Thyroid gland (tissue), 4 donors: Measurements from ENCODE around the gene EFNA5.

Experiments used
- POLR2A ChIP-seq, 2 donors: fragments of 450-650 bp; IDR thresholded peaks; one replicate each; pipeline ENCODE4 v1.6.1; 2017; ENCODE audit warnings: antibody characterized with exemption in 2 of 2, mild to moderate bottlenecking in 2 of 2, moderate library complexity in 1 of 2
- TF ChIP-seq, protein P1 (sequence below), 6 experiments: fragments of 200-600 bp in 3 of 6; fragments of 450-650 bp in 3 of 6; sonication (generic) in 3 of 6; IDR thresholded peaks; one replicate each; pipeline ENCODE4 v1.5.1; 2016 to 2019; ENCODE audit warnings: antibody characterized with exemption in 6 of 6, mild to moderate bottlenecking in 2 of 6, inconsistent platforms in 1 of 6, moderate library complexity in 1 of 6

DNA sequence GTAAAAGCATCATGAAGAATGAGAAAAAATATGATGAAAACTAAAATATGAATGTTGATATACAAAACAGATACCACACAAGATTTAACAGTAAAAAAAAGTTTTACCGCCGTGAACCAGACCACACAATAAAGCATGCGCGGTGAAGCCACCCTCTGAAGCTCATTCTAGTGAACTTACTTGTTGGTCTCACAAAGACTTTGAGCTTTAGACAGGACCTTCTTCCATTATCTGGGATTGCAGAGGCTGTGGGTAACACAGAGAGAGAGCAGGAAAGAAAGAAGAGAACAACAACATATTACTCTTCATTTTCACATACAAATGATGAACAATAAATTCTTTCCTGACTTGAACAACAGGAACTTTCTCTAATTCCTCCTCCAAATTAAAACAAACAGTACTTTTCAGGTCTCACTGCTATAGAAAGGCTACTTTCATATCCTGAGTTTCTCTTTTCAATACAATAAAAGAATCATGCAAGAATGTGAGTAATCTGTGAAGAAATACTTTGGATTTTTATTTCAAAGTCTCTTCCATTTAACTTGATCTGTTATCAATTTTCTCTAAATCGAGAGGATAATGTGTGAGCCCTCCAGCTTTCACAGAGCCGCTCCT, 283.1 kb downstream of the EFNA5 start:
- TF ChIP-seq, protein P1, sequence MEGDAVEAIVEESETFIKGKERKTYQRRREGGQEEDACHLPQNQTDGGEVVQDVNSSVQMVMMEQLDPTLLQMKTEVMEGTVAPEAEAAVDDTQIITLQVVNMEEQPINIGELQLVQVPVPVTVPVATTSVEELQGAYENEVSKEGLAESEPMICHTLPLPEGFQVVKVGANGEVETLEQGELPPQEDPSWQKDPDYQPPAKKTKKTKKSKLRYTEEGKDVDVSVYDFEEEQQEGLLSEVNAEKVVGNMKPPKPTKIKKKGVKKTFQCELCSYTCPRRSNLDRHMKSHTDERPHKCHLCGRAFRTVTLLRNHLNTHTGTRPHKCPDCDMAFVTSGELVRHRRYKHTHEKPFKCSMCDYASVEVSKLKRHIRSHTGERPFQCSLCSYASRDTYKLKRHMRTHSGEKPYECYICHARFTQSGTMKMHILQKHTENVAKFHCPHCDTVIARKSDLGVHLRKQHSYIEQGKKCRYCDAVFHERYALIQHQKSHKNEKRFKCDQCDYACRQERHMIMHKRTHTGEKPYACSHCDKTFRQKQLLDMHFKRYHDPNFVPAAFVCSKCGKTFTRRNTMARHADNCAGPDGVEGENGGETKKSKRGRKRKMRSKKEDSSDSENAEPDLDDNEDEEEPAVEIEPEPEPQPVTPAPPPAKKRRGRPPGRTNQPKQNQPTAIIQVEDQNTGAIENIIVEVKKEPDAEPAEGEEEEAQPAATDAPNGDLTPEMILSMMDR (IDR thresholded peaks at IDR 0.05), result no peak
- no peak for TF ChIP-seq POLR2A (IDR thresholded peaks at IDR 0.05)
